A549 (cell line): Measurements from ENCODE around the gene MRPL34. TPM values are rescaled to one million over a fixed set of nuclear protein-coding genes. Genes with fewer than 3 reads are reported as not detected.
A peak's percentile ranks its signal among the peaks of the same experiment; 100 is the strongest.

ENCODE experiments used
- ATAC-seq, 2 experiments: fragments of 200-7000 bp in 1 of 2; fragments of >200 bp in 1 of 2; cut with Nextera tagmentation in 1 of 2; cut with Tn5 transposase in 1 of 2; 3 replicates each; pipeline versions ENCODE4 v1.8.0 to v1.9.1; 2018 to 2020; ENCODE audit warnings: mild to moderate bottlenecking in 1 of 2, moderate library complexity in 1 of 2
- CTCF ChIA-PET: fragments of 300-600 bp; sonication (Branson Sonifier 250); formaldehyde crosslinking; extraction: SDS; loops from one replicate; lab custom pipeline; 2021; ENCODE audit warnings: antibody characterized with exemption, inconsistent platforms; lab: Yijun Ruan, JAX
- POLR2A ChIA-PET: fragments of 350-600 bp; formaldehyde crosslinking; extraction: SDS; loops from one replicate; lab custom pipeline; 2021; ENCODE audit warnings: antibody characterized with exemption, inconsistent platforms; lab: Yijun Ruan, JAX
- DNase-seq, 2 experiments: peaks; one replicate each; pipeline versions ENCODE4 v3.0.0 to v3.0.0-alpha.2; 2011 to 2016; ENCODE audit warnings: low read depth in 1 of 2, low spot score in 1 of 2
- FAIRE-seq: peaks from 2 replicates; lab custom pipeline; 2011; peaks lifted over from hg19 to GRCh38; lab: Jason Lieb, UNC
- H3K27ac ChIP-seq, 2 experiments: fragments of >200 bp; sonication (Bioruptor Twin); formaldehyde crosslinking; 3 replicates each; pipeline ENCODE4 v1.5.1; 2016 to 2017
- H3K4me1 ChIP-seq: fragments of >200 bp; sonication (Bioruptor Twin); formaldehyde crosslinking; 3 replicates; pipeline ENCODE4 v1.6.1; 2016
- H3K4me2 ChIP-seq: fragments of >200 bp; sonication (Bioruptor Twin); formaldehyde crosslinking; 3 replicates; pipeline ENCODE4 v1.6.1; 2016
- H3K4me3 ChIP-seq: fragments of >200 bp; sonication (Bioruptor Twin); formaldehyde crosslinking; 3 replicates; pipeline ENCODE4 v1.5.1; 2016
- H3K9me3 ChIP-seq: fragments of >200 bp; sonication (Bioruptor Twin); formaldehyde crosslinking; 3 replicates; pipeline ENCODE4 v1.6.1; 2016
- ATOH8 ChIP-seq: fragments of 250-450 bp; sonication (Bioruptor Pico); IDR thresholded peaks from 2 replicates; pipeline ENCODE4 v1.5.0; 2020; ENCODE audit warnings: low read depth, mild to moderate bottlenecking, moderate library complexity
- BHLHE40 ChIP-seq: IDR thresholded peaks from 2 replicates; pipeline ENCODE4 v1.6.1; 2012; ENCODE audit warnings: low read depth, low read length, inconsistent platforms
- E2F6 ChIP-seq: IDR thresholded peaks from 2 replicates; pipeline ENCODE4 v1.6.1; 2012; ENCODE audit warnings: low read depth, borderline replicate concordance
- FOXS1 ChIP-seq: fragments of 250-450 bp; sonication (Bioruptor Pico); IDR thresholded peaks from 2 replicates; pipeline ENCODE4 v1.5.0; 2020; ENCODE audit warnings: mild to moderate bottlenecking, moderate library complexity
- HMGXB4 ChIP-seq: fragments of 250-450 bp; sonication (Bioruptor Pico); IDR thresholded peaks from 2 replicates; pipeline ENCODE4 v1.5.0; 2021; ENCODE audit warnings: mild to moderate bottlenecking, moderate library complexity, borderline replicate concordance
- HOXA7 ChIP-seq: fragments of 250-450 bp; sonication (Bioruptor Pico); IDR thresholded peaks from 2 replicates; pipeline ENCODE4 v1.5.0; 2020; ENCODE audit warnings: mild to moderate bottlenecking, moderate library complexity
- JUN ChIP-seq, 2 experiments: fragments of >200 bp; sonication (Bioruptor Twin); formaldehyde crosslinking; IDR thresholded peaks; 2 replicates in 1 of 2; 3 replicates in 1 of 2; pipeline ENCODE4 v1.6.1; 2016 to 2017
- KDM1A ChIP-seq: fragments of 200-600 bp; sonication (generic); IDR thresholded peaks from 2 replicates; pipeline ENCODE4 v1.6.1; 2016; ENCODE audit warnings: low read depth, mild to moderate bottlenecking
- MAFK ChIP-seq: fragments of 450-650 bp; IDR thresholded peaks from 2 replicates; pipeline ENCODE4 v1.6.1; 2014; ENCODE audit not compliant: partially characterized antibody
- MAX ChIP-seq: IDR thresholded peaks from 2 replicates; pipeline ENCODE4 v1.6.1; 2012
- NFE2L2 ChIP-seq: fragments of 150-350 bp; conservative IDR thresholded peaks from 2 replicates; pipeline ENCODE4 v1.6.1; 2014; ENCODE audit warnings: low read length
- PHF8 ChIP-seq: fragments of 200-600 bp; sonication (generic); IDR thresholded peaks from 2 replicates; pipeline ENCODE4 v1.6.1; 2016; ENCODE audit warnings: low read depth, mild to moderate bottlenecking, antibody characterized with exemption, moderate library complexity, borderline replicate concordance
- POLR2A ChIP-seq: IDR thresholded peaks from 2 replicates; pipeline ENCODE4 v1.6.1; 2012; ENCODE audit warnings: mild to moderate bottlenecking, low read length
- RARB ChIP-seq: fragments of 250-450 bp; sonication (Bioruptor Pico); IDR thresholded peaks from 2 replicates; pipeline ENCODE4 v1.8.0; 2021; ENCODE audit warnings: mild to moderate bottlenecking, moderate library complexity
- REST ChIP-seq: fragments of 200-600 bp; sonication (generic); IDR thresholded peaks from 2 replicates; pipeline ENCODE4 v1.6.1; 2016; ENCODE audit warnings: antibody characterized with exemption, mild to moderate bottlenecking, moderate library complexity
- TP53 ChIP-seq: fragments of 250-450 bp; sonication (Bioruptor Pico); IDR thresholded peaks from 2 replicates; pipeline ENCODE4 v1.5.0; 2021; ENCODE audit warnings: mild to moderate bottlenecking, moderate library complexity
- ZFP36 ChIP-seq: fragments of 450-650 bp; IDR thresholded peaks from 2 replicates; pipeline ENCODE4 v1.6.1; 2014; ENCODE audit warnings: borderline replicate concordance; ENCODE audit not compliant: partially characterized antibody
- WGBS: methylation state at CpG from one replicate; pipeline ENCODE4 v1.1.6; 2017; ENCODE audit errors: missing lambda C conversion rate; 5-methylcytosine and 5-hydroxymethylcytosine counted together
- polyA plus RNA-seq, 4 experiments: library from polyadenylated mRNA; depleted of rRNA in 3 of 4; stranded (reverse); fragments of >200 nt; fragmentation: RNase III in 1 of 4; extraction: RNeasy Plus Mini Kit Qiagen cat#74134 plus additional on column Dnase treatment in 1 of 4; gene quantifications; 2 replicates in 3 of 4; 3 replicates in 1 of 4; pipeline ENCODE4 v1.2.3, GENCODE V29; 2011 to 2017

The MRPL34 gene
- polyA plus RNA-seq, 2 of the 4 experiments (the other 2 are of a cell fraction) = 28.1 to 56.1 TPM

GRCh38 chr19:17305216-17305516, 506 bp upstream of the MRPL34 start:
- Histone ChIP-seq H3K4me1 (peaks cover 28% of the 10 kb centered on the region), H3K4me2 (peak overlapping the region; percentile 93), H3K9me3 (no peaks in the 10 kb centered on the region), H3K27ac (peak overlapping the region; percentile 73 to 87), H3K4me3 (no peak overlapping the region)
- ChIA-PET CTCF (interaction anchor here (0.6 to 8.7 kb wide), 11 partner anchors 12 to 1890 kb away, joined by 3 to 98 read pairs (median 3); no protein-coding TSS in a partner anchor), POLR2A (interaction anchor here (0.6 to 1.9 kb wide), 6 partner anchors 12 to 646 kb away, joined by 3 to 15 read pairs (median 4); partner anchors contain the start of gene ANO8)
- no peak for ATAC-seq
- DNase-seq = no peak
- no peak for FAIRE-seq
- TF ChIP-seq NFE2L2 (no peak), REST (no peak), E2F6 (0 out of 2 replicates have a peak, but pooled peaks have one; percentile 76), ZFP36 (peak; percentile 57), POLR2A (no peak), ATOH8 (CRISPR knock-in tag) (peak; percentile 95)
- WGBS = 4% methylated on average over 4 of the region's 7 CpGs

GRCh38 chr19:17306285-17306714, 628 bp downstream of the MRPL34 start:
- 32% methylated on average over 6 of the region's 28 CpGs for WGBS
- TF ChIP-seq JUN (IDR thresholded peaks at IDR 0.05) (no peak), MAX (no peak), BHLHE40 (no peak), KDM1A (peak; percentile 6; the same call in 1 of the 2 replicates), TP53 (CRISPR knock-in tag) (0 out of 2 replicates have a peak, but pooled peaks have one; percentile 20), MAFK (no peak)
- peaks cover 38% of the 10 kb centered on the region for H3K4me1 ChIP-seq
- CTCF ChIA-PET = interaction anchor here (1.6 to 8.7 kb wide), 2 partner anchors 13 to 84 kb away, joined by 4 to 98 read pairs; no protein-coding TSS in a partner anchor
- FAIRE-seq (no peak), DNase-seq (no peak), ATAC-seq (no peak)
- no peaks in the 10 kb centered on the region for H3K9me3 ChIP-seq
- POLR2A ChIA-PET = no interaction called here
- peak overlapping the region; percentile 69 for H3K4me2 ChIP-seq
- H3K4me3 ChIP-seq = peak overlapping the region; percentile 50
- H3K27ac ChIP-seq = peak overlapping the region; percentile 80 to 99

- ATAC-seq (no peak), FAIRE-seq (no peak), DNase-seq (no peak)
- CTCF ChIA-PET = interaction anchor here (8.7 kb wide), 1 partner anchor 14 kb away, joined by 98 read pairs; no protein-coding TSS in a partner anchor
- WGBS = 76% methylated on average over 8 of the region's 8 CpGs
- Histone ChIP-seq H3K4me3 (no peak overlapping the region), H3K4me2 (no peak overlapping the region), H3K27ac (no peak overlapping the region), H3K9me3 (no peaks in the 10 kb centered on the region), H3K4me1 (peaks cover 47% of the 10 kb centered on the region)
- POLR2A ChIA-PET = no interaction called here
- no peak for TF ChIP-seq FOXS1
- no peak for TF ChIP-seq REST
- TF ChIP-seq PHF8 = no peak
- no peak for TF ChIP-seq MAX
- no peak for TF ChIP-seq JUN (IDR thresholded peaks at IDR 0.05)
- no peak for TF ChIP-seq HOXA7
- no peak for TF ChIP-seq RARB (CRISPR knock-in tag)
- TF ChIP-seq MAFK = no peak
- no peak for TF ChIP-seq E2F6
- TF ChIP-seq HMGXB4 (CRISPR knock-in tag) = no peak
- TF ChIP-seq ATOH8 (CRISPR knock-in tag) = no peak
Observed at GRCh38 chr19:17307876-17308377, 2.3 kb downstream of the MRPL34 start.
